IMR-90 (cell line): ENCODE data around the gene TYMS. TPM values are rescaled to one million over a fixed set of nuclear protein-coding genes. Genes with fewer than 3 reads are reported as not detected.
A peak's percentile ranks its signal among the peaks of the same experiment; 100 is the strongest.

ENCODE experiments used
- ATAC-seq: fragments of 200-7000 bp; cut with Tn5 transposase; 2 replicates; pipeline ENCODE4 v1.9.1; 2020; ENCODE audit warnings: low read depth, mild to moderate bottlenecking, moderate library complexity
- BruUV-seq: library from RNA; stranded (reverse); fragments of 400-500 nt; replicated peaks from 2 replicates; lab custom pipeline; 2021; lab: Mats Ljungman, UMichigan
- CTCF ChIA-PET: fragments of 300-600 bp; formaldehyde crosslinking; extraction: SDS; loops from one replicate; lab custom pipeline; 2021; ENCODE audit warnings: antibody characterized with exemption; lab: Yijun Ruan, JAX
- POLR2A ChIA-PET: fragments of 300-600 bp; sonication (Branson Sonifier 250); formaldehyde crosslinking; loops from one replicate; lab custom pipeline; 2022; ENCODE audit warnings: antibody characterized with exemption; ENCODE audit not compliant: unreplicated experiment; lab: Charles Lee
- DNase-seq: peaks from one replicate; pipeline ENCODE4 v3.0.0; 2013
- H2AFZ ChIP-seq: replicated peaks from 2 replicates; pipeline ENCODE3; 2013; ENCODE audit warnings: low read length, mild to moderate bottlenecking; ENCODE audit not compliant: poor library complexity
- H2AK5ac ChIP-seq: 2 replicates; pipeline ENCODE4 v1.6.1; 2013; ENCODE audit warnings: low read depth, low read length, inconsistent platforms
- H2AK9ac ChIP-seq: replicated peaks from 2 replicates; pipeline ENCODE3; 2013; ENCODE audit warnings: mild to moderate bottlenecking, low read depth, low read length, moderate library complexity; ENCODE audit not compliant: poor library complexity
- H2BK120ac ChIP-seq: 2 replicates; pipeline ENCODE4 v1.6.1; 2013; ENCODE audit warnings: low read depth, low read length, inconsistent platforms
- H2BK15ac ChIP-seq: 3 replicates; pipeline ENCODE4 v1.6.1; 2013; ENCODE audit warnings: low read depth, low read length, inconsistent platforms
- H2BK20ac ChIP-seq: 2 replicates; pipeline ENCODE4 v1.6.1; 2013; ENCODE audit warnings: low read depth, mild to moderate bottlenecking, inconsistent platforms, low read length, moderate library complexity
- H2BK5ac ChIP-seq: 2 replicates; pipeline ENCODE4 v1.6.1; 2013; ENCODE audit warnings: mild to moderate bottlenecking, low read depth, low read length, inconsistent platforms; ENCODE audit not compliant: poor library complexity, severe bottlenecking
- H3K14ac ChIP-seq: replicated peaks from 2 replicates; pipeline ENCODE4 v1.6.1; 2013; ENCODE audit warnings: low read depth, low read length, inconsistent platforms
- H3K18ac ChIP-seq: 2 replicates; pipeline ENCODE4 v1.6.1; 2013; ENCODE audit warnings: low read depth, low read length, control low read depth
- H3K23ac ChIP-seq: 2 replicates; pipeline ENCODE4 v1.6.1; 2013; ENCODE audit warnings: low read depth, low read length, inconsistent platforms
- H3K27ac ChIP-seq: 2 replicates; pipeline ENCODE4 v1.5.1; 2013; ENCODE audit warnings: mild to moderate bottlenecking, control low read depth, low read length; ENCODE audit not compliant: insufficient read depth
- H3K27me3 ChIP-seq: 2 replicates; pipeline ENCODE4 v1.6.1; 2013; ENCODE audit warnings: low read length; ENCODE audit not compliant: control insufficient read depth, insufficient read depth
- H3K36me3 ChIP-seq: 2 replicates; pipeline ENCODE4 v1.6.1; 2013; ENCODE audit warnings: low read length, mixed read lengths; ENCODE audit not compliant: control insufficient read depth, insufficient read depth
- H3K4ac ChIP-seq: 2 replicates; pipeline ENCODE4 v1.6.1; 2013; ENCODE audit warnings: low read depth, low read length, inconsistent platforms
- H3K4me1 ChIP-seq: 2 replicates; pipeline ENCODE4 v1.6.1; 2013; ENCODE audit warnings: low read length, mixed read lengths; ENCODE audit not compliant: control insufficient read depth, insufficient read depth
- H3K4me2 ChIP-seq: 2 replicates; pipeline ENCODE4 v1.6.1; 2013; ENCODE audit warnings: low read depth, mild to moderate bottlenecking, control low read depth, low read length, moderate library complexity
- H3K4me3 ChIP-seq: 2 replicates; pipeline ENCODE4 v1.5.1; 2013; ENCODE audit warnings: low read depth, mild to moderate bottlenecking, control low read depth, low read length, moderate library complexity; ENCODE audit not compliant: insufficient read depth
- H3K56ac ChIP-seq: 2 replicates; pipeline ENCODE4 v1.6.1; 2013; ENCODE audit warnings: low read length, inconsistent platforms; ENCODE audit not compliant: insufficient read depth; ENCODE audit errors: extremely low read depth
- H3K79me1 ChIP-seq, 2 experiments: 2 replicates each; pipeline ENCODE4 v1.6.1; 2013; ENCODE audit warnings: low read length in 2 of 2, inconsistent platforms in 1 of 2, low read depth in 1 of 2
- H3K9ac ChIP-seq: 2 replicates; pipeline ENCODE4 v1.6.1; 2013; ENCODE audit warnings: low read depth, low read length, control low read depth
- H3K9me1 ChIP-seq: 2 replicates; pipeline ENCODE4 v1.6.1; 2013; ENCODE audit warnings: low read length, inconsistent platforms; ENCODE audit not compliant: insufficient read depth
- H3K9me3 ChIP-seq: 2 replicates; pipeline ENCODE4 v1.6.1; 2013; ENCODE audit warnings: low read length; ENCODE audit not compliant: control insufficient read depth, insufficient read depth
- H4K20me1 ChIP-seq: 2 replicates; pipeline ENCODE4 v1.6.1; 2013; ENCODE audit warnings: low read length, inconsistent platforms; ENCODE audit not compliant: insufficient read depth
- H4K5ac ChIP-seq: 2 replicates; pipeline ENCODE4 v1.6.1; 2013; ENCODE audit warnings: mild to moderate bottlenecking, low read depth, low read length, control low read depth
- H4K8ac ChIP-seq, 2 experiments: 2 replicates each; pipeline ENCODE4 v1.6.1; 2013; ENCODE audit warnings: low read depth in 2 of 2, low read length in 2 of 2, control low read depth in 1 of 2, inconsistent platforms in 1 of 2
- H4K91ac ChIP-seq: 2 replicates; pipeline ENCODE4 v1.6.1; 2013; ENCODE audit warnings: low read depth, low read length, inconsistent platforms; ENCODE audit not compliant: insufficient read depth
- CEBPB ChIP-seq: IDR thresholded peaks from 2 replicates; pipeline ENCODE4 v1.6.1; 2012; ENCODE audit warnings: low read depth, low read length, improper control_type of control experiment
- CHD1 ChIP-seq: IDR thresholded peaks from 2 replicates; pipeline ENCODE4 v1.6.1; 2012; ENCODE audit warnings: low read depth, low read length, improper control_type of control experiment
- CTCF ChIP-seq: conservative IDR thresholded peaks from 2 replicates; pipeline ENCODE4 v1.5.1; 2012; ENCODE audit warnings: mild to moderate bottlenecking, low read depth, low read length, improper control_type of control experiment
- FOS ChIP-seq: fragments of 150-350 bp; IDR thresholded peaks from 2 replicates; pipeline ENCODE4 v1.6.1; 2016; ENCODE audit warnings: low read depth, low read length
- RAD21 ChIP-seq: IDR thresholded peaks from 2 replicates; pipeline ENCODE4 v1.6.1; 2012; ENCODE audit warnings: low read length, improper control_type of control experiment
- SMC3 ChIP-seq: fragments of 150-350 bp; IDR thresholded peaks from 2 replicates; pipeline ENCODE4 v1.6.1; 2016; ENCODE audit warnings: low read depth, mild to moderate bottlenecking, antibody characterized with exemption, low read length, moderate library complexity
- WGBS, 2 experiments: methylation state at CpG; one replicate each; pipeline versions ENCODE4 v1.1.5 to v1.1.7; 2013; ENCODE audit warnings: missing lambda C conversion rate in 2 of 2; ENCODE audit not compliant: insufficient read length in 1 of 2; ENCODE audit errors: extremely low coverage in 2 of 2; 5-methylcytosine and 5-hydroxymethylcytosine counted together
- dilution Hi-C: fragments of 300-500 bp; cut with HindIII; formaldehyde crosslinking; loops from one replicate; pipeline ENCODE4 v1.14.3; 2018; ENCODE audit warnings: low sequenced_read_pairs; ENCODE audit not compliant: unreplicated experiment
- in situ Hi-C: fragments of 300-500 bp; cut with MboI; formaldehyde crosslinking; loops from 3 replicates; pipeline ENCODE4 v1.14.3; 2019; ENCODE audit warnings: low sequenced_read_pairs, inconsistent platforms, mixed read lengths
- intact Hi-C: fragments of 100-400 bp; cut with micrococcal nuclease; formaldehyde crosslinking; loops from 2 replicates; pipeline ENCODE4 v1.10.0; 2022
- polyA plus RNA-seq, 3 experiments: library from polyadenylated mRNA; depleted of rRNA; stranded (reverse); fragments of >200 nt; gene quantifications; 2 replicates each; pipeline ENCODE4 v1.2.3, GENCODE V29; 2012; ENCODE audit warnings: low replicate concordance in 1 of 3
- total RNA-seq: library from RNA; depleted of rRNA; stranded (reverse); fragments of >200 nt; gene quantifications from 2 replicates; pipeline ENCODE4 v1.2.3, GENCODE V29; 2012

Gene TYMS
- total and polyA plus RNA-seq, 2 of the 4 experiments (the other 2 are of a cell fraction), result 28.3 to 92.2 TPM

GRCh38 chr18:666177-666576 is 8.7 kb downstream of the TYMS start:
- H2BK5ac ChIP-seq, result no peak overlapping the region
- no TSS peak for BruUV-seq
- no peak overlapping the region for H4K8ac ChIP-seq
- H3K14ac ChIP-seq, result no peak overlapping the region
- H4K20me1 ChIP-seq, result peaks cover 6% of the 10 kb centered on the region
- no peaks in the 10 kb centered on the region for H3K9me3 ChIP-seq
- no peak overlapping the region for H4K91ac ChIP-seq
- peak overlapping the region; percentile 16 for H2AK9ac ChIP-seq
- ATAC-seq (no peak; the same call in 1 of the 2 replicates), DNase-seq (no peak)
- dilution Hi-C loops, result no loop called here
- 96% methylated on average over 4 of the region's 8 CpGs; no CpG with 5 or more reads in 1 of the 2 experiments for WGBS, 2 experiments
- H2BK15ac ChIP-seq, result no peak overlapping the region
- no peak overlapping the region for H3K27ac ChIP-seq
- H3K56ac ChIP-seq, result no peak overlapping the region
- ChIA-PET POLR2A (no interaction called here), CTCF (interaction anchor here (1.2 kb wide), 1 partner anchor 19 kb away, joined by 3 read pairs; no protein-coding TSS in a partner anchor)
- no peak overlapping the region for H3K9ac ChIP-seq
- in situ Hi-C loops, result no loop called here
- TF ChIP-seq CTCF, result 0 out of 2 replicates have a peak, but pooled peaks have one; percentile 27
- TF ChIP-seq FOS, result no peak
- TF ChIP-seq RAD21, result no peak
- TF ChIP-seq CHD1, result no peak
- TF ChIP-seq SMC3, result no peak
- TF ChIP-seq CEBPB, result no peak
- H3K4me2 ChIP-seq, result no peak overlapping the region
- H3K18ac ChIP-seq, result no peak overlapping the region
- H2AK5ac ChIP-seq, result no peak overlapping the region
- H4K5ac ChIP-seq, result no peak overlapping the region
- no peak overlapping the region for H3K4ac ChIP-seq
- H3K23ac ChIP-seq, result no peak overlapping the region
- peaks cover 28% of the 10 kb centered on the region for H3K36me3 ChIP-seq
- H2BK120ac ChIP-seq, result no peak overlapping the region
- H3K4me3 ChIP-seq, result no peak overlapping the region
- intact Hi-C loops, result no loop called here
- H2AFZ ChIP-seq, result no peak overlapping the region
- H3K27me3 ChIP-seq, result no peaks in the 10 kb centered on the region
- H2BK20ac ChIP-seq, result no peak overlapping the region
- no peaks in the 10 kb centered on the region for H3K9me1 ChIP-seq
- H3K79me1 ChIP-seq, result peaks cover 12 to 27% of the 10 kb centered on the region in 2 experiments
- H3K4me1 ChIP-seq, result no peaks in the 10 kb centered on the region
